Breast epithelium (tissue), 3 donors: ENCODE results near the gene SSR4.

Experiments
- POLR2A ChIP-seq: fragments of 450-650 bp; IDR thresholded peaks from one replicate; pipeline ENCODE4 v1.6.1; 2016; ENCODE audit warnings: antibody characterized with exemption, mild to moderate bottlenecking, moderate library complexity
- POLR2AphosphoS5 ChIP-seq, 3 donors: sonication (generic); formaldehyde crosslinking; IDR thresholded peaks; one replicate each; pipeline ENCODE4 v1.6.1; 2017; ENCODE audit warnings: antibody characterized with exemption in 3 of 3
- TF ChIP-seq, protein P1 (sequence below), 3 donors: fragments of 450-650 bp; IDR thresholded peaks; one replicate each; pipeline ENCODE4 v1.5.1; 2016 to 2017; ENCODE audit warnings: antibody characterized with exemption in 3 of 3, mild to moderate bottlenecking in 3 of 3, moderate library complexity in 3 of 3

DNA sequence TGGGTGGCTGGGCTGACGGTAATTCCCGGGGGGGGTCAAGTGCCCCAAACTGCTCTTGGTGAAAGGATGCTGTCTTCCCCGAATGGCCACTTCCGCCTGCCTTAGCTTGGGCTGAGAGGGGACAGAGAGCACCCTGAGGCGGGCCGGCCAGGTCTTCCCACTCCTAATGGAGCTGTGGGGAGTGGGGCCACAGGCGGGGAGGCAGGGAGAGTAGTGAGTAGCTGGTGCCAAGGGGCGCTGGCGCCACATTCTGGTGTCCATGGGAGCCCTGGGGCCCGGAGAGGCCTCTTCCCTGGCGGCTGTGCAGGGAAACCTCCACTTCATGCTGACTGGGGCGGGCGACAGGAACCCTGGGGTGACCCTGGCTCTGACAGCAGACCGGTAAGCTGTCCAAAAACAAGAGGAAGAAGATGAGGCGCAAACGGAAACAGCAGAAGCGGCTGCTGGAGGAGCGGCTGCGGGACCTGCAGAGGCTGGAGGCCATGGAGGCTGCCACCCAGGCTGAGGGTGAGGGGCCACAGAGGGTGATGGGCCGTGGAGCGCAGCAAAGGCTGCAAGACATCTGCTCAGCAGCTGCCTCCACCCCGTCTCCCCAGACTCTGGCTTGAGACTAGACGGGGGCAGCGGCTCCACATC, 11.0 kb upstream of the SSR4 start:
- TF ChIP-seq POLR2A, result no peak
- TF ChIP-seq, protein P1, sequence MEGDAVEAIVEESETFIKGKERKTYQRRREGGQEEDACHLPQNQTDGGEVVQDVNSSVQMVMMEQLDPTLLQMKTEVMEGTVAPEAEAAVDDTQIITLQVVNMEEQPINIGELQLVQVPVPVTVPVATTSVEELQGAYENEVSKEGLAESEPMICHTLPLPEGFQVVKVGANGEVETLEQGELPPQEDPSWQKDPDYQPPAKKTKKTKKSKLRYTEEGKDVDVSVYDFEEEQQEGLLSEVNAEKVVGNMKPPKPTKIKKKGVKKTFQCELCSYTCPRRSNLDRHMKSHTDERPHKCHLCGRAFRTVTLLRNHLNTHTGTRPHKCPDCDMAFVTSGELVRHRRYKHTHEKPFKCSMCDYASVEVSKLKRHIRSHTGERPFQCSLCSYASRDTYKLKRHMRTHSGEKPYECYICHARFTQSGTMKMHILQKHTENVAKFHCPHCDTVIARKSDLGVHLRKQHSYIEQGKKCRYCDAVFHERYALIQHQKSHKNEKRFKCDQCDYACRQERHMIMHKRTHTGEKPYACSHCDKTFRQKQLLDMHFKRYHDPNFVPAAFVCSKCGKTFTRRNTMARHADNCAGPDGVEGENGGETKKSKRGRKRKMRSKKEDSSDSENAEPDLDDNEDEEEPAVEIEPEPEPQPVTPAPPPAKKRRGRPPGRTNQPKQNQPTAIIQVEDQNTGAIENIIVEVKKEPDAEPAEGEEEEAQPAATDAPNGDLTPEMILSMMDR (IDR thresholded peaks at IDR 0.05), result no peak
- no peak for TF ChIP-seq POLR2AphosphoS5 (IDR thresholded peaks at IDR 0.05)
